ENCODE results near the gene USP47. TPM values are rescaled to one million over a fixed set of nuclear protein-coding genes. Genes with fewer than 3 reads are reported as not detected.

The USP47 gene
- total and polyA plus RNA-seq, 2 of the 8 experiments (the other 6 are each of a cell fraction or from before 2014, with no cell fraction given), result 4.2 to 21.3 TPM

- TF ChIP-seq CHD7 (IDR thresholded peaks at IDR 0.05; ENCODE audit: insufficient replicate concordance, low read length), result no peak
- no peak for TF ChIP-seq EGR1 (IDR thresholded peaks at IDR 0.05; ENCODE audit: borderline replicate concordance, low read depth, low read length)
- no peak for TF ChIP-seq SP4 (IDR thresholded peaks at IDR 0.05; ENCODE audit: low read length)
- no peak for TF ChIP-seq NRF1 (IDR thresholded peaks at IDR 0.05; ENCODE audit: low read depth, low read length)
Observed at GRCh38 chr11:11827272-11827671, 14.5 kb upstream of the USP47 start (continued).
